Neural progenitor cell (in vitro differentiated cells): ENCODE measurements around the gene KCNA5. TPM values are rescaled to one million over a fixed set of nuclear protein-coding genes. Genes with fewer than 3 reads are reported as not detected.

Experiments
- DNase-seq: peaks from one replicate; pipeline ENCODE4 v3.0.0-alpha.2; 2016; ENCODE audit warnings: low spot score
- H2AFZ ChIP-seq: fragments of 200-600 bp; sonication (generic); replicated peaks from 2 replicates; pipeline ENCODE4 v1.6.1; 2016; ENCODE audit warnings: antibody characterized with exemption
- H3F3A ChIP-seq: fragments of 200-600 bp; sonication (generic); 2 replicates; pipeline ENCODE4 v1.6.1; 2016; ENCODE audit warnings: antibody characterized with exemption, low read depth
- H3K27ac ChIP-seq: fragments of 200-600 bp; sonication (generic); 2 replicates; pipeline ENCODE4 v1.5.1; 2016; ENCODE audit warnings: mild to moderate bottlenecking
- H3K27me3 ChIP-seq: fragments of 200-600 bp; sonication (generic); 2 replicates; pipeline ENCODE4 v1.6.1; 2016; ENCODE audit warnings: mild to moderate bottlenecking, moderate library complexity
- H3K36me3 ChIP-seq: fragments of 200-600 bp; sonication (generic); 2 replicates; pipeline ENCODE4 v1.5.1; 2016
- H3K4me1 ChIP-seq: fragments of 200-600 bp; sonication (generic); 2 replicates; pipeline ENCODE4 v1.6.1; 2016; ENCODE audit warnings: mixed run types
- H3K4me2 ChIP-seq: fragments of 200-600 bp; sonication (generic); 2 replicates; pipeline ENCODE4 v1.6.1; 2016
- H3K4me3 ChIP-seq: fragments of 200-600 bp; sonication (generic); 2 replicates; pipeline ENCODE4 v1.5.1; 2016
- H3K79me2 ChIP-seq: fragments of 200-600 bp; sonication (generic); 2 replicates; pipeline ENCODE4 v1.6.1; 2016; ENCODE audit warnings: low read depth
- H3K9ac ChIP-seq: fragments of 200-600 bp; sonication (generic); 2 replicates; pipeline ENCODE4 v1.6.1; 2016
- H3K9me3 ChIP-seq: fragments of 200-600 bp; sonication (generic); 2 replicates; pipeline ENCODE4 v1.5.1; 2016; ENCODE audit warnings: low read depth
- H4K20me1 ChIP-seq: fragments of 200-600 bp; sonication (generic); 2 replicates; pipeline ENCODE4 v1.6.1; 2016; ENCODE audit warnings: low read depth
- H3K27ac Mint-ChIP-seq: 3 replicates; pipeline ENCODE4 v1.8.0; 2021; ENCODE audit warnings: mixed read lengths
- H3K27me3 Mint-ChIP-seq: 2 replicates; pipeline ENCODE4 v1.8.0; 2022; ENCODE audit warnings: low read depth, mild to moderate bottlenecking, inconsistent platforms, moderate library complexity, mixed read lengths; ENCODE audit not compliant: insufficient read depth
- H3K36me3 Mint-ChIP-seq: 3 replicates; pipeline ENCODE4 v1.8.0; 2021; ENCODE audit warnings: mixed read lengths
- H3K4me1 Mint-ChIP-seq: 3 replicates; pipeline ENCODE4 v1.8.0; 2021; ENCODE audit warnings: mixed read lengths
- H3K4me3 Mint-ChIP-seq: 3 replicates; pipeline ENCODE4 v1.8.0; 2021; ENCODE audit warnings: mild to moderate bottlenecking, moderate library complexity, mixed read lengths
- H3K9me3 Mint-ChIP-seq: 3 replicates; pipeline ENCODE4 v1.8.0; 2020; ENCODE audit warnings: mixed read lengths
- CTCF ChIP-seq: fragments of 200-600 bp; sonication (generic); IDR thresholded peaks from 2 replicates; pipeline ENCODE4 v1.5.1; 2017; ENCODE audit warnings: antibody characterized with exemption, mild to moderate bottlenecking
- EZH2 ChIP-seq: fragments of 200-600 bp; sonication (generic); IDR thresholded peaks from 2 replicates; pipeline ENCODE4 v1.6.1; 2017; ENCODE audit warnings: antibody characterized with exemption, mild to moderate bottlenecking, moderate library complexity
- EZH2phosphoT487 ChIP-seq: fragments of 200-600 bp; sonication (generic); IDR thresholded peaks from 2 replicates; pipeline ENCODE4 v1.6.1; 2017; ENCODE audit warnings: antibody characterized with exemption
- total RNA-seq: library from RNA; depleted of rRNA; stranded (reverse); fragments of >200 nt; gene quantifications from 2 replicates; pipeline ENCODE4 v1.2.3, GENCODE V29; 2015; ENCODE audit warnings: low replicate concordance

KCNA5 gene
- total RNA-seq, 1 donor from 2014 or later, result 0.19 TPM

DNA sequence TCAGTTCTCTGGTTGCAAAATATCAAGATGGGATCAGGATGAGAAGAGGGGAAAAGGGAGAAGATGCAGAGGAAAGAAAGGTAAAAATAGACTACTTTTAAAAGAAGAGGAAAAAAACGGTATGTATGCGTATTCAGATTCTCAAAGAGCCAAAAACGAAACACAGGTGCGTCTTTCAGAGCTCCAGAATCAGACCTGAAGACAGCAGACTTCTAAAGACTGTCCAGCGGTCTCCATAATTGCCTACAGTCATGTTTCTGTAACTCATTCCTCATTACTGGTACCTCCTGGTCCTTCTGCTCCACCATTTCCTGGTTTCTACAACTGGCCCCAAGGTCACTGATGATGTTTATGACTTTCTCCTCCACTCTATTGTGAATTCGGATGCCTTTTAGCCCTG is 12.4 kb upstream of the KCNA5 start:
- Histone ChIP-seq H3K27me3 (peaks cover 6% of the 10 kb centered on the region), H3K79me2 (no peaks in the 10 kb centered on the region), H3K9ac (no peak overlapping the region), H3F3A (peaks cover 9% of the 10 kb centered on the region), H3K4me3 (no peak overlapping the region), H3K4me1 (peaks cover 13% of the 10 kb centered on the region), H3K36me3 (no peaks in the 10 kb centered on the region), H2AFZ (no peak overlapping the region), H3K27ac (no peak overlapping the region), H4K20me1 (no peaks in the 10 kb centered on the region), H3K4me2 (no peak overlapping the region), H3K9me3 (no peaks in the 10 kb centered on the region)
- Mint-ChIP-seq H3K4me3 (no peak overlapping the region), H3K36me3 (no peaks in the 10 kb centered on the region), H3K4me1 (peaks cover 18% of the 10 kb centered on the region), H3K27me3 (peaks cover 2% of the 10 kb centered on the region), H3K9me3 (no peaks in the 10 kb centered on the region), H3K27ac (no peak overlapping the region)
- DNase-seq, result no peak
- TF ChIP-seq EZH2phosphoT487 (no peak), EZH2 (no peak), CTCF (no peak)

GRCh38 chr12:5031958-5032357 is 11.7 kb upstream of the KCNA5 start:
- H4K20me1 ChIP-seq, result no peaks in the 10 kb centered on the region
- H3K36me3 ChIP-seq, result no peaks in the 10 kb centered on the region
- no peak overlapping the region for H2AFZ ChIP-seq
- H3F3A ChIP-seq, result peaks cover 9% of the 10 kb centered on the region
- H3K9me3 ChIP-seq, result no peaks in the 10 kb centered on the region
- peaks cover 2% of the 10 kb centered on the region for H3K9me3 Mint-ChIP-seq
- no peak overlapping the region for H3K4me2 ChIP-seq
- no peaks in the 10 kb centered on the region for H3K36me3 Mint-ChIP-seq
- H3K4me3 Mint-ChIP-seq, result no peak overlapping the region
- peaks cover 10% of the 10 kb centered on the region for H3K4me1 ChIP-seq
- H3K27me3 Mint-ChIP-seq, result peaks cover 2% of the 10 kb centered on the region
- no peaks in the 10 kb centered on the region for H3K79me2 ChIP-seq
- H3K9ac ChIP-seq, result no peak overlapping the region
- H3K4me3 ChIP-seq, result no peak overlapping the region
- no peak for DNase-seq
- no peak overlapping the region for H3K27ac Mint-ChIP-seq
- H3K4me1 Mint-ChIP-seq, result peaks cover 11% of the 10 kb centered on the region
- TF ChIP-seq CTCF (no peak), EZH2 (no peak)
- peaks cover 2% of the 10 kb centered on the region for H3K27me3 ChIP-seq
- H3K27ac ChIP-seq, result no peak overlapping the region

- no peak overlapping the region for H2AFZ ChIP-seq
- H3K79me2 ChIP-seq, result no peaks in the 10 kb centered on the region
- Mint-ChIP-seq H3K4me3 (no peak overlapping the region), H3K9me3 (peaks cover 2% of the 10 kb centered on the region), H3K27me3 (peaks cover 2% of the 10 kb centered on the region), H3K27ac (no peak overlapping the region), H3K4me1 (peaks cover 2% of the 10 kb centered on the region), H3K36me3 (no peaks in the 10 kb centered on the region)
- no peak overlapping the region for H3K27ac ChIP-seq
- H3K4me1 ChIP-seq, result peaks cover 1% of the 10 kb centered on the region
- no peaks in the 10 kb centered on the region for H3K27me3 ChIP-seq
- H3K4me2 ChIP-seq, result no peak overlapping the region
- no peaks in the 10 kb centered on the region for H3K9me3 ChIP-seq
- no peak for DNase-seq
- no peaks in the 10 kb centered on the region for H3K36me3 ChIP-seq
- H4K20me1 ChIP-seq, result no peaks in the 10 kb centered on the region
- no peak overlapping the region for H3K9ac ChIP-seq
- H3K4me3 ChIP-seq, result no peak overlapping the region
- TF ChIP-seq EZH2 (no peak), CTCF (no peak), EZH2phosphoT487 (no peak)
- peaks cover under 1% of the 10 kb centered on the region for H3F3A ChIP-seq
These were observed 10.9 kb upstream of the KCNA5 start for GRCh38 chr12:5032821-5033220.
